ENCODE results near the gene POU2AF1. TPM values are rescaled to one million over a fixed set of nuclear protein-coding genes. Genes with fewer than 3 reads are reported as not detected.
A peak's percentile ranks its signal among the peaks of the same experiment; 100 is the strongest.

POU2AF1 gene
- polyA plus RNA-seq, 2 donors, result 0.55 to 0.73 TPM

DNA sequence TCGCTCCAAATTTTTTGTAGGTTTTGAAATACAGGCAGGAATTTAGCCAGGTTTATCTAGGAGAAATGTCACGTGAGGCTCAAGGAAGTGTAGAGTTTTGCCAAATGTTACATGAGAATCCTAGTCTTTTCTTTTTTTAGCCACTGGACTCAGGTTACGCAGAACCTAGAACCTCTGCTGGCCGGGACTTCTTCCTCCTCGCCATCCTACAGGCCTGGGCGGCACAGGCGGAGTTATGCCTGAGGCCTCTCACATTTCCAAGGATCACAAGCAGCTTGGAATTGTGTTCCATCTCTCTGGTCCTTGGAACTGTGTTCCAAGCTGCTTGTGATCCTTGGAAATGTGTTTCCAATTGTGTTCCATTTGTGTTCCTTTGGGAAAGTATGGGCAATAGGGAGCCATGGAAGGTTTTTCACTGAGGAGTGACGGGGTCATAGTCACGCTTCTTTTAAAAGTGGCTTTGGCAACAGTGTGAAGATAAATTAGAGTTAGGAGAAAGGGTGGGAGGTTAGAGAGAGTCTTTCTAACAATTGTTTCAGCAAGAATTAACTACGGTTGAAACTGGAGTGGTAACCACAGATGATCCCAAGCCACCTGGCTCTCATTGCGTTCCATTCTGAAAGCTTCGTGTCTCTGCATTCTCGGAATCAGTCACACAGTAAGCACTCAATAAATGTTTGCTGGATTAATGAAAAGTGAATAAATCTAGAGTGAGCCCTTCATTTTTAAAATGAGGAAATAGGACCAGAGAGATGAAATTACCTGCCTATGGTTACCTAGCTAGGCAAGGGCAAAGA, 12.5 kb upstream of the POU2AF1 start:
- Histone ChIP-seq H3K4me1 (ENCODE audit: control insufficient read depth in 2 of 2, insufficient read depth in 2 of 2, low read length in 1 of 2) (peaks cover 0 to 6% of the 10 kb centered on the region in 2 donors), H3K36me3 (ENCODE audit: control insufficient read depth in 2 of 2, insufficient read depth in 2 of 2, low read length in 1 of 2) (no peaks in the 10 kb centered on the region), H3K27me3 (ENCODE audit: control insufficient read depth in 1 of 2, insufficient read depth in 2 of 2, low read length in 2 of 2) (no peaks in the 10 kb centered on the region), H3K4me3 (ENCODE audit: low read depth in 1 of 2, low read length in 2 of 2) (no peak overlapping the region), H3K27ac (ENCODE audit: low read depth in 2 of 2, low read length in 1 of 2) (no peak overlapping the region), H3K9me3 (ENCODE audit: control insufficient read depth in 2 of 2, insufficient read depth in 1 of 2, low read depth in 1 of 2, low read length in 1 of 2) (no peaks in the 10 kb centered on the region)
- 81 to 85% methylated on average over 13 of the region's 13 CpGs for WGBS, 2 donors

DNA sequence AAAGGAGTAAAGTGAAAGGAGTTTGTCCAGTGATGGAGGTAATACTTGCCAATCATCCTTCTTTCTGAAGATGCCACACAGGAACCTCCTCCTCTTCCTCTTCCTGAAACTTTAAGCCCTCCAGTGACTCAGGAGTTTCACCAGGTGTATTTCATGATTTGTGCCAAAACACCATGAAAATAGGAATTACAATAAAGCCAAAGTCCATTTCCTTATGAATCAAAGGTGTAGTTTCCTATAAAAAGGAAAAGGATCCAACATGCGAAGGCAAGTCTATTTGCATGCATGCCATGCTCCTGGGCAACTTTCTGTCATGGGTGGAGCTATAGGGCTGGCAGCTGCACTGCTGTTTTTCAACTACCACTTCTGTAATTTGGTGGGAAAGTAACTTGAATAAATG, 9.8 kb upstream of the POU2AF1 start:
- Histone ChIP-seq H3K27ac (ENCODE audit: low read depth in 2 of 2, low read length in 1 of 2) (peak overlapping the region in 1 of 2 donors; percentile 54), H3K4me3 (ENCODE audit: low read depth in 1 of 2, low read length in 2 of 2) (no peak overlapping the region), H3K36me3 (ENCODE audit: control insufficient read depth in 2 of 2, insufficient read depth in 2 of 2, low read length in 1 of 2) (no peaks in the 10 kb centered on the region), H3K27me3 (ENCODE audit: control insufficient read depth in 1 of 2, insufficient read depth in 2 of 2, low read length in 2 of 2) (no peaks in the 10 kb centered on the region), H3K9me3 (ENCODE audit: control insufficient read depth in 2 of 2, insufficient read depth in 1 of 2, low read depth in 1 of 2, low read length in 1 of 2) (no peaks in the 10 kb centered on the region), H3K4me1 (ENCODE audit: control insufficient read depth in 2 of 2, insufficient read depth in 2 of 2, low read length in 1 of 2) (peaks cover 0 to 6% of the 10 kb centered on the region in 2 donors)
- WGBS, 2 donors, result 46 to 55% methylated on average over 1 of the region's 1 CpG

DNA sequence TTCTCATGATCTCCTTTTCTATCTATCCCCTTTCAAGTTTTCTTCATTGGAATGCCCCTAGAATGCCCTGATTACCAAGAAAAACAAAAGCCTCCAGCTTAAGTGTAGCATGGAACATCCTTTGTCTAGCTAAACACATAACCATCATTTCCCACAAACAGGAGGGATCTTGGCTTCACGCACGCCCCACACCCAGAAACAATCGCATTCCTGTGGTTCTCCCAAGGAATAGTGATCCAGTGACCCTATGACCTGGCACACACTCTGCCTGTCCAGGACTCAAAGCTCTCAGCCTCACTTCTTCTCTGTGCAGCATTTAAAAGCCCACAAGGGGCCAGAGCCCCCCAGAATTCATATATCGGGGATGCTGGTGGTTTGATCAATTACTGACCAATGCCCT, 9.3 kb upstream of the POU2AF1 start:
- H3K9me3 ChIP-seq (ENCODE audit: control insufficient read depth in 2 of 2, insufficient read depth in 1 of 2, low read depth in 1 of 2, low read length in 1 of 2), result no peaks in the 10 kb centered on the region
- H3K27me3 ChIP-seq (ENCODE audit: control insufficient read depth in 1 of 2, insufficient read depth in 2 of 2, low read length in 2 of 2), result no peaks in the 10 kb centered on the region
- peak overlapping the region in 1 of 2 donors; percentile 54 for H3K27ac ChIP-seq (ENCODE audit: low read depth in 2 of 2, low read length in 1 of 2)
- H3K4me3 ChIP-seq (ENCODE audit: low read depth in 1 of 2, low read length in 2 of 2), result no peak overlapping the region
- WGBS, 2 donors, result 73 to 76% methylated on average over 4 of the region's 4 CpGs
- peaks cover 0 to 6% of the 10 kb centered on the region in 2 donors for H3K4me1 ChIP-seq (ENCODE audit: control insufficient read depth in 2 of 2, insufficient read depth in 2 of 2, low read length in 1 of 2)
- H3K36me3 ChIP-seq (ENCODE audit: control insufficient read depth in 2 of 2, insufficient read depth in 2 of 2, low read length in 1 of 2), result no peaks in the 10 kb centered on the region

DNA sequence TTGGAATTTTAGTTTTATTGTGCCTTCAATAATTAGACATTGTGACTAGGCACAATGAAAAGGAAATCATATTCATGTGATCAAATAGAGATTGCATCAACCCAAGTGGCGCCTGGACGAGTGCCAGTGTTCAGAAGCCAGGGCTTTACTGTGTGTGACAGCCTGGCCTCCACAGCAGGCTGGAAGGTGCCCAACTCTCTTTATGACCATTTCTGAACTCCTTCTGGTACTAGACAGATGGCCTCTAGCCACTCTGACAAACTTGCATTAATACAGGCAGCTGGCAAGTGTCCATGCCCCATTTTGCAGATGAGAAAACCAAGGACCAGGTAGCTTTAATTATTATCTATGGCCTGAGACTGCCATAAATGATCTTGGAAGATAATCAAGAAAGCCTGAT, 8.3 kb upstream of the POU2AF1 start:
- peaks cover 0 to 6% of the 10 kb centered on the region in 2 donors for H3K4me1 ChIP-seq (ENCODE audit: control insufficient read depth in 2 of 2, insufficient read depth in 2 of 2, low read length in 1 of 2)
- no peaks in the 10 kb centered on the region for H3K36me3 ChIP-seq (ENCODE audit: control insufficient read depth in 2 of 2, insufficient read depth in 2 of 2, low read length in 1 of 2)
- no peaks in the 10 kb centered on the region for H3K9me3 ChIP-seq (ENCODE audit: control insufficient read depth in 2 of 2, insufficient read depth in 1 of 2, low read depth in 1 of 2, low read length in 1 of 2)
- H3K27ac ChIP-seq (ENCODE audit: low read depth in 2 of 2, low read length in 1 of 2), result peak overlapping the region; percentile 30 to 66
- no peaks in the 10 kb centered on the region for H3K27me3 ChIP-seq (ENCODE audit: control insufficient read depth in 1 of 2, insufficient read depth in 2 of 2, low read length in 2 of 2)
- 60 to 79% methylated on average over 2 of the region's 2 CpGs for WGBS, 2 donors
- H3K4me3 ChIP-seq (ENCODE audit: low read depth in 1 of 2, low read length in 2 of 2), result no peak overlapping the region

DNA sequence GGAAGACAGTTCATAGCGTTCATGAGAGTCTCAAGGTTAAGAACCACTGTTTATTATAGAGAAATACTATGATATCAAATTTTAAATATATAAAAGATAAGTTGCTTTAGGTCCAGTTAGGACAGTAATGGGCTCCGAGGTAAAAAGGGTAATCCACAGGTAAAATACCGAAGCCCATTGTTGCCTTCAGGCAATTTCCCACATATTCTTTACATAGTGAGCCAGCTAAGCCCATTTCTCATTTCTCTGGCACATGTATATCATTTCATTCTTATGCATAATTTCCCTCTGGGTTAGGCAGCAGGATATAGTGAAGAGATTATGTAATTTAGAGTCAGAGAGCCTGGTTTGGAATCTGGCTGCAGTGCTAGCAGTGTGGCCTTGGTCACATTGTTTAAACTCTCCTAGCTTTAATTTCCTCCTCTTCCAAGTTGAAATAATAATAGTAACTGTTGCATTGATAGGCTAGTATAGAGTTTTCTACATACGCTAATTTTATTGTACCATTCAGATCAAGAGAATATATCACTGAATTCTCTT, 7.6 kb upstream of the POU2AF1 start:
- no peak overlapping the region for H3K27ac ChIP-seq (ENCODE audit: low read depth in 2 of 2, low read length in 1 of 2)
- no peaks in the 10 kb centered on the region for H3K27me3 ChIP-seq (ENCODE audit: control insufficient read depth in 1 of 2, insufficient read depth in 2 of 2, low read length in 2 of 2)
- 66 to 70% methylated on average over 4 of the region's 4 CpGs for WGBS, 2 donors

DNA sequence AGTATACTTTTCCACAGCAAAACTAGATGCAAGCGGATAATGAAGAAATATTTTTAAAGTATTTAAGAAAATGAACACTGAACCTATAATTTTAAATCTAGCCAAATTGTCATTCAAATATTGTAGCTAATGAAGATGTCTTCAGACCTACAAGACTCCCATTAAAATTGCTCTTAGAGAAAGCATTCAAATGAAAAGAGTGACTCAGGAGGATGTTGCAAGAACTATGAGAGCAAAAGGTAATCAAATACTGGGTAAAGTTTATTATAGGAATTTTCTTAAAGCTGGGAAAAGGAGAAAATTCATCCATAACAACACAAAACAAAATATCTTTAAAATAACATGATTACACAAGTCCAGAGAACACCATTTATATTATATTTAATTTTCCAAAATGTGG, 5.4 kb upstream of the POU2AF1 start:
- Histone ChIP-seq H3K4me3 (ENCODE audit: low read depth in 1 of 2, low read length in 2 of 2) (no peak overlapping the region), H3K27me3 (ENCODE audit: control insufficient read depth in 1 of 2, insufficient read depth in 2 of 2, low read length in 2 of 2) (no peaks in the 10 kb centered on the region), H3K36me3 (ENCODE audit: control insufficient read depth in 2 of 2, insufficient read depth in 2 of 2, low read length in 1 of 2) (no peaks in the 10 kb centered on the region), H3K27ac (ENCODE audit: low read depth in 2 of 2, low read length in 1 of 2) (no peak overlapping the region), H3K4me1 (ENCODE audit: control insufficient read depth in 2 of 2, insufficient read depth in 2 of 2, low read length in 1 of 2) (peaks cover 0 to 6% of the 10 kb centered on the region in 2 donors), H3K9me3 (ENCODE audit: control insufficient read depth in 2 of 2, insufficient read depth in 1 of 2, low read depth in 1 of 2, low read length in 1 of 2) (no peaks in the 10 kb centered on the region)
- WGBS, 2 donors, result 98 to 99% methylated on average over 1 of the region's 1 CpG

More for the DNA sequence above, 7.6 kb upstream of the POU2AF1 start:
- Histone ChIP-seq H3K9me3 (ENCODE audit: control insufficient read depth in 2 of 2, insufficient read depth in 1 of 2, low read depth in 1 of 2, low read length in 1 of 2) (no peaks in the 10 kb centered on the region), H3K4me3 (ENCODE audit: low read depth in 1 of 2, low read length in 2 of 2) (no peak overlapping the region), H3K4me1 (ENCODE audit: control insufficient read depth in 2 of 2, insufficient read depth in 2 of 2, low read length in 1 of 2) (peaks cover 0 to 6% of the 10 kb centered on the region in 2 donors), H3K36me3 (ENCODE audit: control insufficient read depth in 2 of 2, insufficient read depth in 2 of 2, low read length in 1 of 2) (no peaks in the 10 kb centered on the region)

DNA sequence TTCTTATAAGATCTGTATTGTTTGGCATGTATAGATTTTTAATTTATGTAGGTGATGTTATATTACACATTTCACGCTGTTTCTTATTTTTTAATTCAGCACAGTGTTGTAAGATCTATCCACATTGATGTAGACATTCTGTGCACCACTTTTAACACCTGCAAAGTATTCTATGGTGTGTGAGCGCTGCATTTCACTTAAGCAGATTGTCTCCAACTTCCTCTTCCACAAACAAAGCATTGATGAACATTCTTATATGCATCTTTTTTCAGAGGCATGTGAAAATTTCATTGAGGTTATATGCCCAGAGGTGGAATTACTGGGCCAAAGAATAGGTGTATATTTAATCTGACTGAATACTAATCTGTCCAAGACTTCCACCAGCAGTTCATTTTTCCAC, 3.4 kb upstream of the POU2AF1 start:
- Histone ChIP-seq H3K4me1 (ENCODE audit: control insufficient read depth in 2 of 2, insufficient read depth in 2 of 2, low read length in 1 of 2) (peaks cover 0 to 12% of the 10 kb centered on the region in 2 donors), H3K27me3 (ENCODE audit: control insufficient read depth in 1 of 2, insufficient read depth in 2 of 2, low read length in 2 of 2) (no peaks in the 10 kb centered on the region), H3K9me3 (ENCODE audit: control insufficient read depth in 2 of 2, insufficient read depth in 1 of 2, low read depth in 1 of 2, low read length in 1 of 2) (no peaks in the 10 kb centered on the region), H3K27ac (ENCODE audit: low read depth in 2 of 2, low read length in 1 of 2) (no peak overlapping the region), H3K4me3 (ENCODE audit: low read depth in 1 of 2, low read length in 2 of 2) (no peak overlapping the region), H3K36me3 (ENCODE audit: control insufficient read depth in 2 of 2, insufficient read depth in 2 of 2, low read length in 1 of 2) (no peaks in the 10 kb centered on the region)
- WGBS, 2 donors, result 90 to 94% methylated on average over 2 of the region's 2 CpGs

DNA sequence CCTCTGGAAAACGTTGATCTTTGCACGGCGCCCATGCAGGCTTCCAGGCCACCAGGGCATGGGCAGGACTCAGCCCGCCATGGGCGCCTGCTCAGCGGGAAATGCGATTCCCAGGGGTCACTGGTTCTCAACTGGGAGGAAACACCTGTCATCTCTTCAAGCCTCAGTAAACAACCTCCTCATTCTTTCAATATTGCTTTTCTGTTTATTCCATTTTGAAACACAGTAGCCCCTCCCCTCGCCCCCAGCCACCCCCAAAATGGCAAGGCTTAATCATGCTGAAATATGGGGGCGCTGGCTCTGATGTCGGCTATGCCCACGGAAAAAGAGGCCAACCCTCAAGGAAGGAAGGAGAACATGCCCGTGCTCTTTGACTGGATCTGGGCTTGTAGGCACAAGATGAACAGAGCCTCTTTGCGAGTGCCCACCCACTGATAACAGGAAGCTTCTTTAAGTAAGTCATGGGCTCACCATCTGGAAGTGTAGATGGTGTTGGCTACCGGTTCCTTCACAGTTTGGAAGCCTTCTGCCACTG, 594 bp upstream of the POU2AF1 start:
- no peak overlapping the region for H3K4me3 ChIP-seq (ENCODE audit: low read depth in 1 of 2, low read length in 2 of 2)
- peak overlapping the region; percentile 24 to 78 for H3K27ac ChIP-seq (ENCODE audit: low read depth in 2 of 2, low read length in 1 of 2)

DNA sequence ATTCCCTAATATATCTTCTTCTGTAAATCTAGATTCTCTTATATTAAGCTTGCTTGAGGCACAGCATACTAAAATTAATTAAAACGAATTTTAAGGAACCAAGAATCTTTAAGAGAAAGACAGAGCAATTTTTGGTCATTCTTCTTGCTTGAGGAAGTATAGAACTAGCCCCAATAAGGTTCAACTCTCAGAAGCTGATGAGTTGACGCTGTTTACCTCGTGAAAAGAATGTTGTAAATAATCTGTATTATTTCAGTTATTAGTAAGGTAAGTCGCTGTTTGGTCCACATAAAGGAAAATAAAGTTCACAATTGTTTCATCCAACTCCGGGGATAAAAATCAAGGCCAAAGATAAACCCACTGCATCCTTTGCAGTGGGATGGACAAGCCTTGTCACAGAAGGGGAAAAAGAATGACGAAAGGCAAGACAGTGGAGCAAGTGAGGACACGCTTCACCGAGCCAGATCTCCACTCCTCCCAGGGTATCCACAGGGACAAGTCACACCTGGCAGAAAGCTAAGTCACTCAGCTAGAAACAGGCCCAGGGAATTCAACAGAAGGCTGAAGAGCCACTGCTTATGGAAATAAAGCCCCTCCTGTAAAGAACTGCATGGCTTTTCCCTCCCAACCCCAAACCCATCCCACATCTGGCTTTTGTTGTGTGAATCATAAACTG, 752 bp downstream of the POU2AF1 start:
- no peak overlapping the region for H3K4me3 ChIP-seq (ENCODE audit: low read depth in 1 of 2, low read length in 2 of 2)
- 52 to 60% methylated on average over 8 of the region's 8 CpGs for WGBS, 2 donors

More for the DNA sequence above, 594 bp upstream of the POU2AF1 start:
- 72 to 75% methylated on average over 14 of the region's 14 CpGs for WGBS, 2 donors
- Histone ChIP-seq H3K4me1 (ENCODE audit: control insufficient read depth in 2 of 2, insufficient read depth in 2 of 2, low read length in 1 of 2) (peaks cover 0 to 10% of the 10 kb centered on the region in 2 donors), H3K27me3 (ENCODE audit: control insufficient read depth in 1 of 2, insufficient read depth in 2 of 2, low read length in 2 of 2) (no peaks in the 10 kb centered on the region), H3K36me3 (ENCODE audit: control insufficient read depth in 2 of 2, insufficient read depth in 2 of 2, low read length in 1 of 2) (no peaks in the 10 kb centered on the region), H3K9me3 (ENCODE audit: control insufficient read depth in 2 of 2, insufficient read depth in 1 of 2, low read depth in 1 of 2, low read length in 1 of 2) (no peaks in the 10 kb centered on the region)

More for the DNA sequence above, 752 bp downstream of the POU2AF1 start:
- H3K9me3 ChIP-seq (ENCODE audit: control insufficient read depth in 2 of 2, insufficient read depth in 1 of 2, low read depth in 1 of 2, low read length in 1 of 2), result no peaks in the 10 kb centered on the region
- peak overlapping the region; percentile 12 to 78 for H3K27ac ChIP-seq (ENCODE audit: low read depth in 2 of 2, low read length in 1 of 2)
- H3K27me3 ChIP-seq (ENCODE audit: control insufficient read depth in 1 of 2, insufficient read depth in 2 of 2, low read length in 2 of 2), result no peaks in the 10 kb centered on the region
- H3K36me3 ChIP-seq (ENCODE audit: control insufficient read depth in 2 of 2, insufficient read depth in 2 of 2, low read length in 1 of 2), result no peaks in the 10 kb centered on the region
- H3K4me1 ChIP-seq (ENCODE audit: control insufficient read depth in 2 of 2, insufficient read depth in 2 of 2, low read length in 1 of 2), result peaks cover 0 to 10% of the 10 kb centered on the region in 2 donors

Data from esophagus (tissue), 2 donors.